C4-2B (cell line): ENCODE results near the gene MLKL.

Experiments used
- CTCF ChIP-seq: fragments of 450-650 bp; conservative IDR thresholded peaks from 2 replicates; pipeline ENCODE4 v1.5.1; 2017; ENCODE audit warnings: mild to moderate bottlenecking
- ZFX ChIP-seq: fragments of 450-650 bp; IDR thresholded peaks from 2 replicates; pipeline ENCODE4 v1.6.1; 2017

- no peak for TF ChIP-seq CTCF
- TF ChIP-seq ZFX, result no peak
Observed at GRCh38 chr16:74695450-74696422, 4.9 kb downstream of the MLKL start.
